ENCODE data around the gene SUN1.

The SUN1 gene

GRCh38 chr7:903921-904755 lies 71.9 kb downstream of the SUN1 start:
- no peak for TF ChIP-seq TAF1 (IDR thresholded peaks at IDR 0.05; ENCODE audit: borderline replicate concordance, insufficient read depth, low read length)

GRCh38 chr7:904847-905246 lies 72.6 kb downstream of the SUN1 start:
- TF ChIP-seq POLR2AphosphoS5 (IDR thresholded peaks at IDR 0.05; ENCODE audit: low read depth, low read length) = no peak
- TF ChIP-seq FOXP2 (optimal IDR thresholded peaks at IDR 0.05; ENCODE audit: borderline replicate concordance, extremely low read depth, extremely low read length, insufficient read depth) = no peak
- no peak for TF ChIP-seq TAF1 (IDR thresholded peaks at IDR 0.05; ENCODE audit: borderline replicate concordance, insufficient read depth, low read length)
- TF ChIP-seq REST (IDR thresholded peaks at IDR 0.05; ENCODE audit: insufficient read depth in 1 of 2, low read depth in 2 of 2, low read length in 2 of 2) = no peak
- TF ChIP-seq SIN3A (IDR thresholded peaks at IDR 0.05; ENCODE audit: borderline replicate concordance, insufficient read depth, low read length) = no peak

GRCh38 chr7:906776-907157 lies 74.5 kb downstream of the SUN1 start:
- TF ChIP-seq SIN3A (IDR thresholded peaks at IDR 0.05; ENCODE audit: borderline replicate concordance, insufficient read depth, low read length) (no peak), REST (IDR thresholded peaks at IDR 0.05; ENCODE audit: insufficient read depth in 1 of 2, low read depth in 2 of 2, low read length in 2 of 2) (no peak), TAF1 (IDR thresholded peaks at IDR 0.05; ENCODE audit: borderline replicate concordance, insufficient read depth, low read length) (no peak), FOXP2 (optimal IDR thresholded peaks at IDR 0.05; ENCODE audit: borderline replicate concordance, extremely low read depth, extremely low read length, insufficient read depth) (no peak), POLR2AphosphoS5 (IDR thresholded peaks at IDR 0.05; ENCODE audit: low read depth, low read length) (no peak)

- TF ChIP-seq POLR2AphosphoS5 (IDR thresholded peaks at IDR 0.05; ENCODE audit: low read depth, low read length) (no peak), REST (IDR thresholded peaks at IDR 0.05; ENCODE audit: insufficient read depth in 1 of 2, low read depth in 2 of 2, low read length in 2 of 2) (no peak), TAF1 (IDR thresholded peaks at IDR 0.05; ENCODE audit: borderline replicate concordance, insufficient read depth, low read length) (no peak), FOXP2 (optimal IDR thresholded peaks at IDR 0.05; ENCODE audit: borderline replicate concordance, extremely low read depth, extremely low read length, insufficient read depth) (no peak), SIN3A (IDR thresholded peaks at IDR 0.05; ENCODE audit: borderline replicate concordance, insufficient read depth, low read length) (no peak)
Measured at GRCh38 chr7:907158-907980, 75.1 kb downstream of the SUN1 start.

- TF ChIP-seq FOXP2 (optimal IDR thresholded peaks at IDR 0.05; ENCODE audit: borderline replicate concordance, extremely low read depth, extremely low read length, insufficient read depth) (no peak), TAF1 (IDR thresholded peaks at IDR 0.05; ENCODE audit: borderline replicate concordance, insufficient read depth, low read length) (no peak), POLR2AphosphoS5 (IDR thresholded peaks at IDR 0.05; ENCODE audit: low read depth, low read length) (no peak), REST (IDR thresholded peaks at IDR 0.05; ENCODE audit: insufficient read depth in 1 of 2, low read depth in 2 of 2, low read length in 2 of 2) (no peak), SIN3A (IDR thresholded peaks at IDR 0.05; ENCODE audit: borderline replicate concordance, insufficient read depth, low read length) (no peak)
Measured at GRCh38 chr7:908159-908581, 75.9 kb downstream of the SUN1 start.

Data from PFSK-1 (cell line).